ENCODE measurements around the gene NLGN3. TPM values are rescaled to one million over a fixed set of nuclear protein-coding genes. Genes with fewer than 3 reads are reported as not detected.

NLGN3 gene
- 1.0 and 1.1 TPM in 2 replicates for total RNA-seq

DNA sequence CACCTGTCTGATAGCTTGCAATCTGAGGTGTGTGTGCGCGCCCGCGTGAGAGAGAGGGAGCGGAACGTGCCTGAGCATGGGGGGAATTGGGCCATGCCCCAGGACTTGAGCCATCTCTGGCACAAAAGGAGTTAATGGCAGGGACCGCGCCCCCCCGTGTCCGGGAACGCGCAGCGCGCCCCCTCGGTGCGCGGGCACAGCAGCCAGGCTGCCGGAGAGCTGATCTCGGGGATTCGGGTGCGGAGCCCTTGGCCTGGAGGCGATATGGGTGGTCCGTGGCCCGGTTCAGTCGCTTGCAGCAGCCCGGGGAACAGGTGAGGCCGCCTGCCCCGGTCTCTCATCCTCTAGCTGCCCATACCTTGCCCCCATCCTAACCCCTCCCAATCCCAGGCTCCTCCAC lies at the start of gene NLGN3:
Gene NLGN3, plus strand, starts transcription at position 191 of the 400 bp plus-strand sequence. CDS start 2,909 bp downstream, outside the sequence.
- intact Hi-C loops (cut with micrococcal nuclease): no loop called here
- no peak for DNase-seq
- Mint-ChIP-seq H3K36me3 (ENCODE audit: low read depth) (peaks cover 9% of the 10 kb centered on the region), H3K4me1 (peaks cover 5% of the 10 kb centered on the region), H3K27me3 (no peaks in the 10 kb centered on the region), H3K27ac (no peak within 1 kb of the TSS), H3K9me3 (no peaks in the 10 kb centered on the region), H3K4me3 (no peak within 1 kb of the TSS)

GRCh38 chrX:71095033-71095432 lies 49.6 kb upstream of the NLGN3 start:
- H3K4me3 Mint-ChIP-seq: peak overlapping the region; percentile 89
- no peaks in the 10 kb centered on the region for H3K36me3 Mint-ChIP-seq (ENCODE audit: low read depth)
- no peaks in the 10 kb centered on the region for H3K9me3 Mint-ChIP-seq
- no peaks in the 10 kb centered on the region for H3K27me3 Mint-ChIP-seq
- peak overlapping the region; percentile 34 for H3K27ac Mint-ChIP-seq
- no peak for DNase-seq
- intact Hi-C loops (cut with micrococcal nuclease): loop anchor here (1.0 kb wide), 2 partner anchors 27 to 271 kb away; partner anchors contain the start of genes SNX12 and TAF1
- H3K4me1 Mint-ChIP-seq: peaks cover 25% of the 10 kb centered on the region

DNA sequence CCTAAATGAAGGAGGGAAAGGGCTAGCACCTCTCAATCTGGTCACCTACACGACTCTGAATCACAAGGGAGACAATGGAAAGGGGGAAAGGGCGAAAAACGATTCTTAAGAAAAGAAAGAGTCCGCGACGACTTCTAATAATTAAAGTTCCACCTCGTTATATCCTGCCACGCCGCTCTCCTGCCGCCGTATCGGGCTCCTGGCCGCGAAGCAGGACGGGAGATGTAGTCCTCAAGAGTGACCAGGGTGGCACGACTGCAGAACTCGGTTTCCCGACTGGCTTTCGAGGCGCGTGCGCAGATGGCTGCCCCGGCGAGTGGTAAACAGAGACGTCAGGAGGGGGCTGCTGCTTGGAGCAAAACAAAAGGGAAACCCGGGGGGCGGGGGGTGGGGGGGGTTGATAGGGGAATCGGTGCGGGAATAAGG lies 49.1 kb upstream of the NLGN3 start, which contains the start of gene FOXO4:
Gene FOXO4, plus strand, starts transcription at position 297 of the 426 bp plus-strand sequence. CDS start 678 bp downstream, outside the sequence.
- intact Hi-C loops (cut with micrococcal nuclease): loop anchor here (1.0 kb wide), 2 partner anchors 27 to 271 kb away; partner anchors contain the start of genes SNX12 and TAF1
- Mint-ChIP-seq H3K27ac (peak within 1 kb of the TSS; percentile 96), H3K36me3 (ENCODE audit: low read depth) (no peaks in the 10 kb centered on the region), H3K4me3 (peak within 1 kb of the TSS; percentile 89), H3K9me3 (no peaks in the 10 kb centered on the region), H3K27me3 (no peaks in the 10 kb centered on the region), H3K4me1 (peaks cover 27% of the 10 kb centered on the region)
- peak; percentile 96 for DNase-seq

GRCh38 chrX:71095981-71096759 lies 48.5 kb upstream of the NLGN3 start:
- Mint-ChIP-seq H3K9me3 (no peaks in the 10 kb centered on the region), H3K27ac (peak overlapping the region; percentile 96), H3K4me1 (peaks cover 28% of the 10 kb centered on the region), H3K27me3 (no peaks in the 10 kb centered on the region), H3K36me3 (ENCODE audit: low read depth) (no peaks in the 10 kb centered on the region), H3K4me3 (peak overlapping the region; percentile 89)
- DNase-seq: no peak
- intact Hi-C loops (cut with micrococcal nuclease): loop anchor here (1.0 to 2.0 kb wide), 3 partner anchors 15 to 270 kb away; partner anchors contain the start of genes IL2RG, SNX12 and TAF1

DNA sequence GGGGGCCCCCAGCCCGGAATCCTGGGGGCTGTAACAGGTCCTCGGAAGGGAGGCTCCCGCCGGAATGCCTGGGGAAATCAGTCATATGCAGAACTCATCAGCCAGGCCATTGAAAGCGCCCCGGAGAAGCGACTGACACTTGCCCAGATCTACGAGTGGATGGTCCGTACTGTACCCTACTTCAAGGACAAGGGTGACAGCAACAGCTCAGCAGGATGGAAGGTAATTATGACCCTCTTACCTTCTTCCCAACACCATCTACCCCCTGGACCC lies 47.9 kb upstream of the NLGN3 start:
- Mint-ChIP-seq H3K27ac (no peak overlapping the region), H3K4me1 (peaks cover 30% of the 10 kb centered on the region), H3K9me3 (no peaks in the 10 kb centered on the region), H3K27me3 (no peaks in the 10 kb centered on the region), H3K36me3 (ENCODE audit: low read depth) (peaks cover 2% of the 10 kb centered on the region), H3K4me3 (peak overlapping the region; percentile 89)
- intact Hi-C loops (cut with micrococcal nuclease): loop anchor here (2.0 kb wide), 1 partner anchor 14 kb away; the partner anchor contains the start of gene IL2RG
- DNase-seq: peak; percentile 59

- Mint-ChIP-seq H3K4me3 (peak overlapping the region; percentile 12), H3K27ac (no peak overlapping the region), H3K9me3 (no peaks in the 10 kb centered on the region), H3K36me3 (ENCODE audit: low read depth) (peaks cover 4% of the 10 kb centered on the region), H3K27me3 (no peaks in the 10 kb centered on the region), H3K4me1 (peaks cover 40% of the 10 kb centered on the region)
- intact Hi-C loops (cut with micrococcal nuclease): loop anchor here (1.0 kb wide), 2 partner anchors 31 to 81 kb away; no protein-coding TSS in a partner anchor
- DNase-seq: peak; percentile 91
Observed at GRCh38 chrX:71098302-71098701, 46.3 kb upstream of the NLGN3 start.

- no peaks in the 10 kb centered on the region for H3K9me3 Mint-ChIP-seq
- H3K27me3 Mint-ChIP-seq: no peaks in the 10 kb centered on the region
- H3K4me1 Mint-ChIP-seq: peaks cover 48% of the 10 kb centered on the region
- no peak for DNase-seq
- intact Hi-C loops (cut with micrococcal nuclease): loop anchor here (1.0 kb wide), 2 partner anchors 30 to 80 kb away; no protein-coding TSS in a partner anchor
- H3K27ac Mint-ChIP-seq: no peak overlapping the region
- peaks cover 8% of the 10 kb centered on the region for H3K36me3 Mint-ChIP-seq (ENCODE audit: low read depth)
- H3K4me3 Mint-ChIP-seq: no peak overlapping the region
Observed at GRCh38 chrX:71098951-71099506, 45.6 kb upstream of the NLGN3 start.

- Mint-ChIP-seq H3K36me3 (ENCODE audit: low read depth) (peaks cover 15% of the 10 kb centered on the region), H3K4me3 (no peak overlapping the region), H3K4me1 (peaks cover 55% of the 10 kb centered on the region), H3K27ac (peak overlapping the region; percentile 32), H3K27me3 (no peaks in the 10 kb centered on the region), H3K9me3 (no peaks in the 10 kb centered on the region)
- intact Hi-C loops (cut with micrococcal nuclease): loop anchor here (10.0 kb wide), 1 partner anchor 155 kb away; the partner anchor contains the start of gene ZMYM3
- DNase-seq: no peak
Observed at GRCh38 chrX:71099736-71100135, 44.9 kb upstream of the NLGN3 start.

DNA sequence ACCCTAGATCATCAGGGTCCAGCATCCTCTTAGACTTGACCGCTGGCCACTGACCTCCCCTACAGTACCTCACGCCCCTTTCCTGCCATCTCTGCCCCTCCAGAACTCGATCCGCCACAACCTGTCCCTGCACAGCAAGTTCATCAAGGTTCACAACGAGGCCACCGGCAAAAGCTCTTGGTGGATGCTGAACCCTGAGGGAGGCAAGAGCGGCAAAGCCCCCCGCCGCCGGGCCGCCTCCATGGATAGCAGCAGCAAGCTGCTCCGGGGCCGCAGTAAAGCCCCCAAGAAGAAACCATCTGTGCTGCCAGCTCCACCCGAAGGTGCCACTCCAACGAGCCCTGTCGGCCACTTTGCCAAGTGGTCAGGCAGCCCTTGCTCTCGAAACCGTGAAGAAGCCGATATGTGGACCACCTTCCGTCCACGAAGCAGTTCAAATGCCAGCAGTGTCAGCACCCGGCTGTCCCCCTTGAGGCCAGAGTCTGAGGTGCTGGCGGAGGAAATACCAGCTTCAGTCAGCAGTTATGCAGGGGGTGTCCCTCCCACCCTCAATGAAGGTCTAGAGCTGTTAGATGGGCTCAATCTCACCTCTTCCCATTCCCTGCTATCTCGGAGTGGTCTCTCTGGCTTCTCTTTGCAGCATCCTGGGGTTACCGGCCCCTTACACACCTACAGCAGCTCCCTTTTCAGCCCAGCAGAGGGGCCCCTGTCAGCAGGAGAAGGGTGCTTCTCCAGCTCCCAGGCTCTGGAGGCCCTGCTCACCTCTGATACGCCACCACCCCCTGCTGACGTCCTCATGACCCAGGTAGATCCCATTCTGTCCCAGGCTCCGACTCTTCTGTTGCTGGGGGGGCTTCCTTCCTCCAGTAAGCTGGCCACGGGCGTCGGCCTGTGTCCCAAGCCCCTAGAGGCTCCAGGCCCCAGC lies 43.8 kb upstream of the NLGN3 start:
- Mint-ChIP-seq H3K4me3 (no peak overlapping the region), H3K4me1 (peaks cover 52% of the 10 kb centered on the region), H3K27ac (no peak overlapping the region), H3K36me3 (ENCODE audit: low read depth) (peaks cover 21% of the 10 kb centered on the region), H3K9me3 (no peaks in the 10 kb centered on the region), H3K27me3 (no peaks in the 10 kb centered on the region)
- intact Hi-C loops (cut with micrococcal nuclease): loop anchor here (10.0 kb wide), 1 partner anchor 154 kb away; the partner anchor contains the start of gene ZMYM3
- DNase-seq: peak; percentile 65

GRCh38 chrX:71102292-71102691 lies 42.3 kb upstream of the NLGN3 start:
- H3K4me1 Mint-ChIP-seq: peaks cover 58% of the 10 kb centered on the region
- DNase-seq: no peak
- peaks cover 33% of the 10 kb centered on the region for H3K36me3 Mint-ChIP-seq (ENCODE audit: low read depth)
- H3K4me3 Mint-ChIP-seq: no peak overlapping the region
- no peaks in the 10 kb centered on the region for H3K9me3 Mint-ChIP-seq
- no peaks in the 10 kb centered on the region for H3K27me3 Mint-ChIP-seq
- peak overlapping the region; percentile 92 for H3K27ac Mint-ChIP-seq
- intact Hi-C loops (cut with micrococcal nuclease): loop anchor here (10.0 kb wide), 1 partner anchor 153 kb away; the partner anchor contains the start of gene ZMYM3

- Mint-ChIP-seq H3K9me3 (no peaks in the 10 kb centered on the region), H3K4me1 (peaks cover 60% of the 10 kb centered on the region), H3K27me3 (no peaks in the 10 kb centered on the region), H3K36me3 (ENCODE audit: low read depth) (peaks cover 43% of the 10 kb centered on the region), H3K4me3 (peak overlapping the region; percentile 83), H3K27ac (peak overlapping the region; percentile 92)
- intact Hi-C loops (cut with micrococcal nuclease): loop anchor here (1.0 to 10.0 kb wide), 3 partner anchors 8 to 151 kb away; partner anchors contain the start of genes IL2RG, MED12 and ZMYM3
- DNase-seq: peak; percentile 82
Observed at GRCh38 chrX:71103110-71103983, 41.3 kb upstream of the NLGN3 start.

DNA sequence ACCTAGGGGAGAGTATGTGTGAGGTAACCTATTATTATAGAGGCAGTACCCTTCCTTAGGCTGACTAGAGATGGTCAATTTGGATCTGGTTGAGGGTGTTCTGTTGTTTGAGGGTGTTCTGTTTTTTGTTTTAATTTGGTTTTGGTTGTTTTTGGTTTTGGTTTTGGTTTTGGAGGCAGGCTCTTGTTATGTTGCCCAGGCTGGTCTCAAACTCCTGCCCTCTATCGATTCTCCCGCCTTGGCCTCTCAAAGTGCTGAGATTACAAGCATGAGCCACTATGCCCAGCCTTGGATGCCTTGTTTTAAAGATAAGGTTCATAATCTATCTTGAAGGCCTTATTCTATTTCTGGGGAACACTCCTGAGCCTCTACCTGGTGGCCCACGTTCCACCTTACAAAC lies 39.0 kb upstream of the NLGN3 start:
- Mint-ChIP-seq H3K4me3 (peak overlapping the region; percentile 74), H3K4me1 (peaks cover 52% of the 10 kb centered on the region), H3K36me3 (ENCODE audit: low read depth) (peaks cover 66% of the 10 kb centered on the region), H3K9me3 (no peaks in the 10 kb centered on the region), H3K27me3 (no peaks in the 10 kb centered on the region), H3K27ac (peak overlapping the region; percentile 81)
- intact Hi-C loops (cut with micrococcal nuclease): loop anchor here (10.0 kb wide), 1 partner anchor 149 kb away; the partner anchor contains the start of gene ZMYM3
- DNase-seq: peak; percentile 66
